Measurements from ENCODE around the gene SLC9A9. TPM values are rescaled to one million over a fixed set of nuclear protein-coding genes. Genes with fewer than 3 reads are reported as not detected.

Gene SLC9A9
- polyA plus RNA-seq, 1 of the 3 experiments (the other 2 are of a cell fraction) = 0.05 TPM

- no peak for TF ChIP-seq GABPA (IDR thresholded peaks at IDR 0.05; ENCODE audit: low read depth)
- TF ChIP-seq USF1 (IDR thresholded peaks at IDR 0.05; ENCODE audit: borderline replicate concordance, low read depth) = no peak
- TF ChIP-seq NFIC (IDR thresholded peaks at IDR 0.05; ENCODE audit: borderline replicate concordance) = no peak
- TF ChIP-seq GATA2 (CRISPR knock-in tag; IDR thresholded peaks at IDR 0.05) = no peak
These were observed 28.4 kb downstream of the SLC9A9 start (continued) for GRCh38 chr3:143819890-143820289.

GRCh38 chr3:143814443-143814889 is 33.8 kb downstream of the SLC9A9 start:
- ChIA-PET POLR2A (no interaction called here), CTCF (interaction anchor here (1.0 kb wide), 1 partner anchor 15 kb away, joined by 3 read pairs; no protein-coding TSS in a partner anchor)
- no peaks in the 10 kb centered on the region for H3K4me1 ChIP-seq (ENCODE audit: control insufficient read depth in 1 of 2, insufficient read depth in 2 of 2, low read depth in 1 of 2, low read length in 1 of 2)
- no peaks in the 10 kb centered on the region for H4K20me1 ChIP-seq (ENCODE audit: insufficient read depth)
- no peaks in the 10 kb centered on the region for H3K9me3 ChIP-seq
- no peaks in the 10 kb centered on the region for H3K9me2 ChIP-seq
- TF ChIP-seq SMC3 (IDR thresholded peaks at IDR 0.05; ENCODE audit: low read depth, low read length) (no peak), MEF2A (IDR thresholded peaks at IDR 0.05; ENCODE audit: borderline replicate concordance, low read depth) (no peak), RXRA (IDR thresholded peaks at IDR 0.05; ENCODE audit: borderline replicate concordance, low read depth) (no peak), POLR2AphosphoS5 (IDR thresholded peaks at IDR 0.05; ENCODE audit: low read depth, low read length) (no peak), GABPA (IDR thresholded peaks at IDR 0.05; ENCODE audit: low read depth) (no peak), YY1 (IDR thresholded peaks at IDR 0.05; ENCODE audit: low read depth) (no peak), MAX (IDR thresholded peaks at IDR 0.05; ENCODE audit: low read depth) (no peak), SIN3A (IDR thresholded peaks at IDR 0.05; ENCODE audit: borderline replicate concordance, low read depth, low read length) (no peak), USF1 (IDR thresholded peaks at IDR 0.05; ENCODE audit: borderline replicate concordance, low read depth) (no peak), JUND (IDR thresholded peaks at IDR 0.05) (no peak), TEAD4 (IDR thresholded peaks at IDR 0.05; ENCODE audit: borderline replicate concordance, insufficient read depth) (no peak), TCF12 (IDR thresholded peaks at IDR 0.05) (no peak), RFX5 (IDR thresholded peaks at IDR 0.05; ENCODE audit: low read length) (no peak), NFIC (IDR thresholded peaks at IDR 0.05; ENCODE audit: borderline replicate concordance) (no peak), FOXM1 (IDR thresholded peaks at IDR 0.05; ENCODE audit: low read depth) (no peak)
- TF ChIP-seq, protein P1, sequence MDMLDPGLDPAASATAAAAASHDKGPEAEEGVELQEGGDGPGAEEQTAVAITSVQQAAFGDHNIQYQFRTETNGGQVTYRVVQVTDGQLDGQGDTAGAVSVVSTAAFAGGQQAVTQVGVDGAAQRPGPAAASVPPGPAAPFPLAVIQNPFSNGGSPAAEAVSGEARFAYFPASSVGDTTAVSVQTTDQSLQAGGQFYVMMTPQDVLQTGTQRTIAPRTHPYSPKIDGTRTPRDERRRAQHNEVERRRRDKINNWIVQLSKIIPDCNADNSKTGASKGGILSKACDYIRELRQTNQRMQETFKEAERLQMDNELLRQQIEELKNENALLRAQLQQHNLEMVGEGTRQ (IDR thresholded peaks at IDR 0.05; ENCODE audit: borderline replicate concordance, low read depth, low read length) = no peak
- TF ChIP-seq, protein P2, sequence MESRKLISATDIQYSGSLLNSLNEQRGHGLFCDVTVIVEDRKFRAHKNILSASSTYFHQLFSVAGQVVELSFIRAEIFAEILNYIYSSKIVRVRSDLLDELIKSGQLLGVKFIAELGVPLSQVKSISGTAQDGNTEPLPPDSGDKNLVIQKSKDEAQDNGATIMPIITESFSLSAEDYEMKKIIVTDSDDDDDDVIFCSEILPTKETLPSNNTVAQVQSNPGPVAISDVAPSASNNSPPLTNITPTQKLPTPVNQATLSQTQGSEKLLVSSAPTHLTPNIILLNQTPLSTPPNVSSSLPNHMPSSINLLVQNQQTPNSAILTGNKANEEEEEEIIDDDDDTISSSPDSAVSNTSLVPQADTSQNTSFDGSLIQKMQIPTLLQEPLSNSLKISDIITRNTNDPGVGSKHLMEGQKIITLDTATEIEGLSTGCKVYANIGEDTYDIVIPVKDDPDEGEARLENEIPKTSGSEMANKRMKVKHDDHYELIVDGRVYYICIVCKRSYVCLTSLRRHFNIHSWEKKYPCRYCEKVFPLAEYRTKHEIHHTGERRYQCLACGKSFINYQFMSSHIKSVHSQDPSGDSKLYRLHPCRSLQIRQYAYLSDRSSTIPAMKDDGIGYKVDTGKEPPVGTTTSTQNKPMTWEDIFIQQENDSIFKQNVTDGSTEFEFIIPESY (IDR thresholded peaks at IDR 0.05; ENCODE audit: borderline replicate concordance, low read depth) = no peak
- TF ChIP-seq, protein P3, sequence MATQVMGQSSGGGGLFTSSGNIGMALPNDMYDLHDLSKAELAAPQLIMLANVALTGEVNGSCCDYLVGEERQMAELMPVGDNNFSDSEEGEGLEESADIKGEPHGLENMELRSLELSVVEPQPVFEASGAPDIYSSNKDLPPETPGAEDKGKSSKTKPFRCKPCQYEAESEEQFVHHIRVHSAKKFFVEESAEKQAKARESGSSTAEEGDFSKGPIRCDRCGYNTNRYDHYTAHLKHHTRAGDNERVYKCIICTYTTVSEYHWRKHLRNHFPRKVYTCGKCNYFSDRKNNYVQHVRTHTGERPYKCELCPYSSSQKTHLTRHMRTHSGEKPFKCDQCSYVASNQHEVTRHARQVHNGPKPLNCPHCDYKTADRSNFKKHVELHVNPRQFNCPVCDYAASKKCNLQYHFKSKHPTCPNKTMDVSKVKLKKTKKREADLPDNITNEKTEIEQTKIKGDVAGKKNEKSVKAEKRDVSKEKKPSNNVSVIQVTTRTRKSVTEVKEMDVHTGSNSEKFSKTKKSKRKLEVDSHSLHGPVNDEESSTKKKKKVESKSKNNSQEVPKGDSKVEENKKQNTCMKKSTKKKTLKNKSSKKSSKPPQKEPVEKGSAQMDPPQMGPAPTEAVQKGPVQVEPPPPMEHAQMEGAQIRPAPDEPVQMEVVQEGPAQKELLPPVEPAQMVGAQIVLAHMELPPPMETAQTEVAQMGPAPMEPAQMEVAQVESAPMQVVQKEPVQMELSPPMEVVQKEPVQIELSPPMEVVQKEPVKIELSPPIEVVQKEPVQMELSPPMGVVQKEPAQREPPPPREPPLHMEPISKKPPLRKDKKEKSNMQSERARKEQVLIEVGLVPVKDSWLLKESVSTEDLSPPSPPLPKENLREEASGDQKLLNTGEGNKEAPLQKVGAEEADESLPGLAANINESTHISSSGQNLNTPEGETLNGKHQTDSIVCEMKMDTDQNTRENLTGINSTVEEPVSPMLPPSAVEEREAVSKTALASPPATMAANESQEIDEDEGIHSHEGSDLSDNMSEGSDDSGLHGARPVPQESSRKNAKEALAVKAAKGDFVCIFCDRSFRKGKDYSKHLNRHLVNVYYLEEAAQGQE (IDR thresholded peaks at IDR 0.05; ENCODE audit: low read depth, low read length) = no peak
- whole genome bisulfite sequencing (ENCODE audit: low lambda C conversion rate) = 3% methylated on average over 3 of the region's 3 CpGs
- no peak overlapping the region for H3K9ac ChIP-seq
- peaks cover under 1% of the 10 kb centered on the region; the same call in 1 of the 2 replicates for H3K27me3 ChIP-seq (ENCODE audit: insufficient read depth)
- no peaks in the 10 kb centered on the region for H3K36me3 ChIP-seq (replicated peaks in 1 of 2; ENCODE audit: control insufficient read depth in 1 of 2, insufficient read depth in 2 of 2, low read length in 1 of 2)
- no peak overlapping the region for H2AFZ ChIP-seq (ENCODE audit: low read depth)
- no peaks in the 10 kb centered on the region for H3F3A ChIP-seq (replicated peaks; ENCODE audit: insufficient read depth)
- no peak overlapping the region for H3K27ac ChIP-seq (ENCODE audit: low read depth in 2 of 2, low read length in 1 of 2)
- no peaks in the 10 kb centered on the region for H3K79me2 ChIP-seq (ENCODE audit: insufficient read depth)
- no peak overlapping the region for H3K4me2 ChIP-seq
- no peak overlapping the region for H3K4me3 ChIP-seq (ENCODE audit: low read depth in 2 of 2, low read length in 1 of 2)
- no peak for DNase-seq

Measured in SK-N-SH (cell line).